ENCODE data around the gene SLC4A7.

Gene SLC4A7

DNA sequence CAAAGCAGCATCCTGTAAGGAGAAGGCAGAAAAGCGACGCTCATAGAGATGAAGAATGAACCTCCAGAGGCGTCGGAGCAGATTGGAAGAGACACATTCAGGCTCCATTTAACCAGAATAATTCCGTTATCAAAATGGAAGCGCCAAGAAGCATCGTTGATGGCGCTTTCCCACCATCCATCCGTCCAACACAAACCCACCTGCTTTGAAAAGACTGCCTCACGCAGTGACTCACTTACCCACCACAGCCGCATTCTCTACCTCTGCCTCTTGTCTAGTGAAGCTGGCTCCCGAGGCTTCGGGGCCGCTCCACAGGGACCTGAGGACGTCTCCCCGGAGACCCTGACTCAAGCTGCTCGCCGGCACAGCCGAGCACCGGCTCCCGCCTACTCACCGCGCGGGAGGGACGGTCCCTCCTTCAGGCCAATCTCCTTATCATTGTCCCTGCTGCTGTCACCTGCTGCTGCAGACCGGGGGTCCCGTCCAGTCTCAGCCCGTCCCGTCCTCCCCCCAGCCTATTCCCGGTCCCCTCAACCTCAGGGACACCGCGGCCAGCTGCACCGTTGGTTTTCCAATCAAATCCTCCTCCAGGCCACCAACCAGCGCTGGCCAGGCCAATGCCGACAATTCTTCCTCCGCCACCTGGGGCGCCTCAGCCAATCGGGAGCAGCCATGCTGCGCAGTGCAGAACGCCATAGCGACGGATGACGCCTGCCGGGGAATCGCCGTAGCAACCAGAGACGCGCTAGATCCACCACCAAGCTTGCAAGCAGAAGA lies 115.2 kb downstream of the SLC4A7 start, which contains the start of gene NEK10 (continued):
- TF ChIP-seq ZNF202 (tag by site-specific recombination; IDR thresholded peaks at IDR 0.05; ENCODE audit: borderline replicate concordance) (no peak), ZNF558 (tag by site-specific recombination; IDR thresholded peaks at IDR 0.05) (no peak), ZNF623 (tag by site-specific recombination; IDR thresholded peaks at IDR 0.05) (no peak), BCL11B (tag by site-specific recombination; IDR thresholded peaks at IDR 0.05; ENCODE audit: low read depth) (no peak), KLF16 (tag by site-specific recombination; IDR thresholded peaks at IDR 0.05) (no peak), ZBTB21 (tag by site-specific recombination; IDR thresholded peaks at IDR 0.05) (no peak), ZNF777 (tag by site-specific recombination; IDR thresholded peaks at IDR 0.05; ENCODE audit: borderline replicate concordance) (peak; percentile 94; the same call in 1 of the 2 replicates), SALL2 (tag by site-specific recombination; IDR thresholded peaks at IDR 0.05; ENCODE audit: borderline replicate concordance) (no peak), TCF7L2 (IDR thresholded peaks at IDR 0.05; ENCODE audit: borderline replicate concordance, low read depth, low read length) (no peak), MZF1 (tag by site-specific recombination; IDR thresholded peaks at IDR 0.05; ENCODE audit: borderline replicate concordance) (no peak), ZNF629 (tag by site-specific recombination; IDR thresholded peaks at IDR 0.05) (peak; percentile 36; the same call in 1 of the 2 replicates), ZFP41 (tag by site-specific recombination; IDR thresholded peaks at IDR 0.05; ENCODE audit: borderline replicate concordance) (no peak), HOXA7 (CRISPR knock-in tag; IDR thresholded peaks at IDR 0.05; ENCODE audit: borderline replicate concordance) (no peak), ZNF701 (tag by site-specific recombination; IDR thresholded peaks at IDR 0.05) (no peak), HOXD13 (CRISPR knock-in tag; IDR thresholded peaks at IDR 0.05; ENCODE audit: borderline replicate concordance) (no peak), ZNF155 (tag by site-specific recombination; IDR thresholded peaks at IDR 0.05) (no peak), ZNF391 (tag by site-specific recombination; IDR thresholded peaks at IDR 0.05; ENCODE audit: borderline replicate concordance, low read depth) (no peak)
- TF ChIP-seq, protein P1, sequence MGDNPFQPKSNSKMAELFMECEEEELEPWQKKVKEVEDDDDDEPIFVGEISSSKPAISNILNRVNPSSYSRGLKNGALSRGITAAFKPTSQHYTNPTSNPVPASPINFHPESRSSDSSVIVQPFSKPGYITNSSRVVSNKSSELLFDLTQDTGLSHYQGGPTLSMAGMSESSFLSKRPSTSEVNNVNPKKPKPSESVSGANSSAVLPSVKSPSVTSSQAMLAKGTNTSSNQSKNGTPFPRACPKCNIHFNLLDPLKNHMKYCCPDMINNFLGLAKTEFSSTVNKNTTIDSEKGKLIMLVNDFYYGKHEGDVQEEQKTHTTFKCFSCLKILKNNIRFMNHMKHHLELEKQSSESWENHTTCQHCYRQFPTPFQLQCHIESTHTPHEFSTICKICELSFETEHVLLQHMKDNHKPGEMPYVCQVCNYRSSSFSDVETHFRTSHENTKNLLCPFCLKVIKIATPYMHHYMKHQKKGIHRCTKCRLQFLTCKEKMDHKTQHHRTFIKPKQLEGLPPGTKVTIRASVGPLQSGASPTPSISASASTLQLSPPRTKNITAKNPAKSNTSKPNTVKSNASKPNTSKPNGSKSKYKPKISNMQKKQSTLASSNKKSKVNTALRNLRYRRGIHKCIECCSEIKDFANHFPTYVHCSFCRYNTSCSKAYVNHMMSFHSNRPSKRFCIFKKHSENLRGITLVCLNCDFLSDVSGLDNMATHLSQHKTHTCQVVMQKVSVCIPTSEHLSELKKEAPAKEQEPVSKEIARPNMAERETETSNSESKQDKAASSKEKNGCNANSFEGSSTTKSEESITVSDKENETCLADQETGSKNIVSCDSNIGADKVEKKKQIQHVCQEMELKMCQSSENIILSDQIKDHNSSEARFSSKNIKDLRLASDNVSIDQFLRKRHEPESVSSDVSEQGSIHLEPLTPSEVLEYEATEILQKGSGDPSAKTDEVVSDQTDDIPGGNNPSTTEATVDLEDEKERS (tag by site-specific recombination; IDR thresholded peaks at IDR 0.05): no peak
- TF ChIP-seq, protein P2, sequence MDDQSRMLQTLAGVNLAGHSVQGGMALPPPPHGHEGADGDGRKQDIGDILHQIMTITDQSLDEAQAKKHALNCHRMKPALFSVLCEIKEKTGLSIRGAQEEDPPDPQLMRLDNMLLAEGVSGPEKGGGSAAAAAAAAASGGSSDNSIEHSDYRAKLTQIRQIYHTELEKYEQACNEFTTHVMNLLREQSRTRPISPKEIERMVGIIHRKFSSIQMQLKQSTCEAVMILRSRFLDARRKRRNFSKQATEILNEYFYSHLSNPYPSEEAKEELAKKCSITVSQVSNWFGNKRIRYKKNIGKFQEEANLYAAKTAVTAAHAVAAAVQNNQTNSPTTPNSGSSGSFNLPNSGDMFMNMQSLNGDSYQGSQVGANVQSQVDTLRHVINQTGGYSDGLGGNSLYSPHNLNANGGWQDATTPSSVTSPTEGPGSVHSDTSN (CRISPR knock-in tag; IDR thresholded peaks at IDR 0.05): no peak
- TF ChIP-seq, protein P3, sequence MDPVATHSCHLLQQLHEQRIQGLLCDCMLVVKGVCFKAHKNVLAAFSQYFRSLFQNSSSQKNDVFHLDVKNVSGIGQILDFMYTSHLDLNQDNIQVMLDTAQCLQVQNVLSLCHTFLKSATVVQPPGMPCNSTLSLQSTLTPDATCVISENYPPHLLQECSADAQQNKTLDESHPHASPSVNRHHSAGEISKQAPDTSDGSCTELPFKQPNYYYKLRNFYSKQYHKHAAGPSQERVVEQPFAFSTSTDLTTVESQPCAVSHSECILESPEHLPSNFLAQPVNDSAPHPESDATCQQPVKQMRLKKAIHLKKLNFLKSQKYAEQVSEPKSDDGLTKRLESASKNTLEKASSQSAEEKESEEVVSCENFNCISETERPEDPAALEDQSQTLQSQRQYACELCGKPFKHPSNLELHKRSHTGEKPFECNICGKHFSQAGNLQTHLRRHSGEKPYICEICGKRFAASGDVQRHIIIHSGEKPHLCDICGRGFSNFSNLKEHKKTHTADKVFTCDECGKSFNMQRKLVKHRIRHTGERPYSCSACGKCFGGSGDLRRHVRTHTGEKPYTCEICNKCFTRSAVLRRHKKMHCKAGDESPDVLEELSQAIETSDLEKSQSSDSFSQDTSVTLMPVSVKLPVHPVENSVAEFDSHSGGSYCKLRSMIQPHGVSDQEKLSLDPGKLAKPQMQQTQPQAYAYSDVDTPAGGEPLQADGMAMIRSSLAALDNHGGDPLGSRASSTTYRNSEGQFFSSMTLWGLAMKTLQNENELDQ (tag by site-specific recombination; IDR thresholded peaks at IDR 0.05; ENCODE audit: low read depth): no peak
- TF ChIP-seq, protein P4, sequence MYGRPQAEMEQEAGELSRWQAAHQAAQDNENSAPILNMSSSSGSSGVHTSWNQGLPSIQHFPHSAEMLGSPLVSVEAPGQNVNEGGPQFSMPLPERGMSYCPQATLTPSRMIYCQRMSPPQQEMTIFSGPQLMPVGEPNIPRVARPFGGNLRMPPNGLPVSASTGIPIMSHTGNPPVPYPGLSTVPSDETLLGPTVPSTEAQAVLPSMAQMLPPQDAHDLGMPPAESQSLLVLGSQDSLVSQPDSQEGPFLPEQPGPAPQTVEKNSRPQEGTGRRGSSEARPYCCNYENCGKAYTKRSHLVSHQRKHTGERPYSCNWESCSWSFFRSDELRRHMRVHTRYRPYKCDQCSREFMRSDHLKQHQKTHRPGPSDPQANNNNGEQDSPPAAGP (tag by site-specific recombination; IDR thresholded peaks at IDR 0.05): no peak
- TF ChIP-seq, protein P5, sequence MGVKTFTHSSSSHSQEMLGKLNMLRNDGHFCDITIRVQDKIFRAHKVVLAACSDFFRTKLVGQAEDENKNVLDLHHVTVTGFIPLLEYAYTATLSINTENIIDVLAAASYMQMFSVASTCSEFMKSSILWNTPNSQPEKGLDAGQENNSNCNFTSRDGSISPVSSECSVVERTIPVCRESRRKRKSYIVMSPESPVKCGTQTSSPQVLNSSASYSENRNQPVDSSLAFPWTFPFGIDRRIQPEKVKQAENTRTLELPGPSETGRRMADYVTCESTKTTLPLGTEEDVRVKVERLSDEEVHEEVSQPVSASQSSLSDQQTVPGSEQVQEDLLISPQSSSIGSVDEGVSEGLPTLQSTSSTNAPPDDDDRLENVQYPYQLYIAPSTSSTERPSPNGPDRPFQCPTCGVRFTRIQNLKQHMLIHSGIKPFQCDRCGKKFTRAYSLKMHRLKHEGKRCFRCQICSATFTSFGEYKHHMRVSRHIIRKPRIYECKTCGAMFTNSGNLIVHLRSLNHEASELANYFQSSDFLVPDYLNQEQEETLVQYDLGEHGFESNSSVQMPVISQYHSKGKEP (tag by site-specific recombination; IDR thresholded peaks at IDR 0.05): no peak
- TF ChIP-seq, protein P6, sequence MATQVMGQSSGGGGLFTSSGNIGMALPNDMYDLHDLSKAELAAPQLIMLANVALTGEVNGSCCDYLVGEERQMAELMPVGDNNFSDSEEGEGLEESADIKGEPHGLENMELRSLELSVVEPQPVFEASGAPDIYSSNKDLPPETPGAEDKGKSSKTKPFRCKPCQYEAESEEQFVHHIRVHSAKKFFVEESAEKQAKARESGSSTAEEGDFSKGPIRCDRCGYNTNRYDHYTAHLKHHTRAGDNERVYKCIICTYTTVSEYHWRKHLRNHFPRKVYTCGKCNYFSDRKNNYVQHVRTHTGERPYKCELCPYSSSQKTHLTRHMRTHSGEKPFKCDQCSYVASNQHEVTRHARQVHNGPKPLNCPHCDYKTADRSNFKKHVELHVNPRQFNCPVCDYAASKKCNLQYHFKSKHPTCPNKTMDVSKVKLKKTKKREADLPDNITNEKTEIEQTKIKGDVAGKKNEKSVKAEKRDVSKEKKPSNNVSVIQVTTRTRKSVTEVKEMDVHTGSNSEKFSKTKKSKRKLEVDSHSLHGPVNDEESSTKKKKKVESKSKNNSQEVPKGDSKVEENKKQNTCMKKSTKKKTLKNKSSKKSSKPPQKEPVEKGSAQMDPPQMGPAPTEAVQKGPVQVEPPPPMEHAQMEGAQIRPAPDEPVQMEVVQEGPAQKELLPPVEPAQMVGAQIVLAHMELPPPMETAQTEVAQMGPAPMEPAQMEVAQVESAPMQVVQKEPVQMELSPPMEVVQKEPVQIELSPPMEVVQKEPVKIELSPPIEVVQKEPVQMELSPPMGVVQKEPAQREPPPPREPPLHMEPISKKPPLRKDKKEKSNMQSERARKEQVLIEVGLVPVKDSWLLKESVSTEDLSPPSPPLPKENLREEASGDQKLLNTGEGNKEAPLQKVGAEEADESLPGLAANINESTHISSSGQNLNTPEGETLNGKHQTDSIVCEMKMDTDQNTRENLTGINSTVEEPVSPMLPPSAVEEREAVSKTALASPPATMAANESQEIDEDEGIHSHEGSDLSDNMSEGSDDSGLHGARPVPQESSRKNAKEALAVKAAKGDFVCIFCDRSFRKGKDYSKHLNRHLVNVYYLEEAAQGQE (tag by site-specific recombination; IDR thresholded peaks at IDR 0.05): no peak
- TF ChIP-seq, protein P7, sequence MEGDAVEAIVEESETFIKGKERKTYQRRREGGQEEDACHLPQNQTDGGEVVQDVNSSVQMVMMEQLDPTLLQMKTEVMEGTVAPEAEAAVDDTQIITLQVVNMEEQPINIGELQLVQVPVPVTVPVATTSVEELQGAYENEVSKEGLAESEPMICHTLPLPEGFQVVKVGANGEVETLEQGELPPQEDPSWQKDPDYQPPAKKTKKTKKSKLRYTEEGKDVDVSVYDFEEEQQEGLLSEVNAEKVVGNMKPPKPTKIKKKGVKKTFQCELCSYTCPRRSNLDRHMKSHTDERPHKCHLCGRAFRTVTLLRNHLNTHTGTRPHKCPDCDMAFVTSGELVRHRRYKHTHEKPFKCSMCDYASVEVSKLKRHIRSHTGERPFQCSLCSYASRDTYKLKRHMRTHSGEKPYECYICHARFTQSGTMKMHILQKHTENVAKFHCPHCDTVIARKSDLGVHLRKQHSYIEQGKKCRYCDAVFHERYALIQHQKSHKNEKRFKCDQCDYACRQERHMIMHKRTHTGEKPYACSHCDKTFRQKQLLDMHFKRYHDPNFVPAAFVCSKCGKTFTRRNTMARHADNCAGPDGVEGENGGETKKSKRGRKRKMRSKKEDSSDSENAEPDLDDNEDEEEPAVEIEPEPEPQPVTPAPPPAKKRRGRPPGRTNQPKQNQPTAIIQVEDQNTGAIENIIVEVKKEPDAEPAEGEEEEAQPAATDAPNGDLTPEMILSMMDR (tag by site-specific recombination; IDR thresholded peaks at IDR 0.05): no peak
